PC-3 (cell line): ENCODE measurements around the gene SERPINA6. TPM values are rescaled to one million over a fixed set of nuclear protein-coding genes. Genes with fewer than 3 reads are reported as not detected.

ENCODE experiments used
- ATAC-seq: fragments of 200-7000 bp; cut with Tn5 transposase; 2 replicates; pipeline ENCODE4 v1.9.1; 2020; ENCODE audit warnings: mild to moderate bottlenecking, moderate library complexity
- BruUV-seq: library from RNA; stranded (reverse); fragments of 400-500 nt; replicated peaks from 2 replicates; lab custom pipeline; 2021; lab: Mats Ljungman, UMichigan
- CTCF ChIA-PET: fragments of 300-600 bp; sonication (Branson Sonifier 250); formaldehyde crosslinking; loops from one replicate; lab custom pipeline; 2022; ENCODE audit warnings: antibody characterized with exemption; lab: Charles Lee
- POLR2A ChIA-PET: fragments of 300-600 bp; sonication (Branson Sonifier 250); formaldehyde crosslinking; loops from one replicate; lab custom pipeline; 2022; ENCODE audit warnings: antibody characterized with exemption; ENCODE audit not compliant: unreplicated experiment; lab: Charles Lee
- DNase-seq: peaks from one replicate; pipeline ENCODE4 v3.0.0-alpha.2; 2015
- H2AFZ ChIP-seq: fragments of 300-600 bp; sonication (generic); 2 replicates; pipeline ENCODE4 v1.6.0; 2016; ENCODE audit warnings: antibody characterized with exemption, low read length
- H3F3A ChIP-seq: fragments of 300-600 bp; sonication (generic); one replicate; pipeline ENCODE4 v1.6.0; 2017; ENCODE audit warnings: antibody characterized with exemption, low read length, control low read depth, mild to moderate bottlenecking; ENCODE audit not compliant: unreplicated experiment
- H3K27ac ChIP-seq: fragments of 300-600 bp; sonication (generic); 2 replicates; pipeline ENCODE4 v1.5.1; 2016; ENCODE audit warnings: mild to moderate bottlenecking, low read length
- H3K27me3 ChIP-seq: fragments of 300-600 bp; sonication (generic); 2 replicates; pipeline ENCODE4 v1.6.1; 2016; ENCODE audit warnings: low read length, mixed read lengths
- H3K36me3 ChIP-seq: fragments of 300-600 bp; sonication (generic); 2 replicates; pipeline ENCODE4 v1.6.1; 2016; ENCODE audit warnings: low read depth, mixed run types, low read length, mixed read lengths
- H3K4me1 ChIP-seq: fragments of 300-600 bp; sonication (generic); 2 replicates; pipeline ENCODE4 v1.5.1; 2016; ENCODE audit warnings: low read length; ENCODE audit not compliant: insufficient read depth
- H3K4me2 ChIP-seq: fragments of 300-600 bp; sonication (generic); 2 replicates; pipeline ENCODE4 v1.6.0; 2016; ENCODE audit warnings: low read length
- H3K4me3 ChIP-seq: fragments of 300-600 bp; sonication (generic); 2 replicates; pipeline ENCODE4 v1.5.1; 2016; ENCODE audit warnings: mild to moderate bottlenecking, low read length, mixed read lengths
- H3K79me2 ChIP-seq: fragments of 300-600 bp; sonication (generic); 2 replicates; pipeline ENCODE4 v1.6.1; 2017; ENCODE audit warnings: low read length, mixed read lengths
- H3K9ac ChIP-seq: fragments of 300-600 bp; sonication (generic); 2 replicates; pipeline ENCODE4 v1.6.0; 2016; ENCODE audit warnings: mild to moderate bottlenecking, low read length
- H3K9me2 ChIP-seq: fragments of 300-600 bp; sonication (generic); replicated peaks from 2 replicates; pipeline ENCODE4 v1.6.1; 2016; ENCODE audit warnings: mixed run types, low read length, mixed read lengths
- H3K9me3 ChIP-seq: fragments of 300-600 bp; sonication (generic); 2 replicates; pipeline ENCODE4 v1.6.1; 2016; ENCODE audit warnings: low read length, mixed read lengths
- H4K20me1 ChIP-seq: fragments of 300-600 bp; sonication (generic); 2 replicates; pipeline ENCODE4 v1.6.1; 2016; ENCODE audit warnings: low read length, mixed read lengths
- EZH2 ChIP-seq: fragments of 300-600 bp; sonication (generic); IDR thresholded peaks from one replicate; pipeline ENCODE4 v1.6.1; 2017; ENCODE audit warnings: antibody characterized with exemption, mild to moderate bottlenecking, low read length; ENCODE audit not compliant: unreplicated experiment
- EZH2phosphoT487 ChIP-seq: fragments of 300-600 bp; sonication (generic); IDR thresholded peaks from 2 replicates; pipeline ENCODE4 v1.6.1; 2018; ENCODE audit warnings: mild to moderate bottlenecking, antibody characterized with exemption, low read length, borderline replicate concordance
- intact Hi-C: fragments of 100-400 bp; cut with micrococcal nuclease; formaldehyde crosslinking; loops from 2 replicates; pipeline ENCODE4 v1.9.0; 2023
- total RNA-seq: library from RNA; depleted of rRNA; stranded (reverse); fragments of >200 nt; gene quantifications from 2 replicates; pipeline ENCODE4 v1.2.3, GENCODE V29; 2014
- TF ChIP-seq, protein P1 (sequence below): fragments of 300-600 bp; sonication (generic); conservative IDR thresholded peaks from 2 replicates; pipeline ENCODE4 v1.5.1; 2017; ENCODE audit warnings: antibody characterized with exemption, low read depth, mild to moderate bottlenecking, low read length

SERPINA6 gene
- total RNA-seq, 1 experiment from 2014 or later, result not detected

- DNase-seq, result no peak
- no peaks in the 10 kb centered on the region for H3K4me1 ChIP-seq
- intact Hi-C loops, result no loop called here
- H3K27ac ChIP-seq, result no peak overlapping the region
- no peak overlapping the region for H3K4me3 ChIP-seq
- no peaks in the 10 kb centered on the region for H3K9me3 ChIP-seq
- H2AFZ ChIP-seq, result no peak overlapping the region
- no peaks in the 10 kb centered on the region for H4K20me1 ChIP-seq
- no peak overlapping the region for H3K4me2 ChIP-seq
- no peaks in the 10 kb centered on the region for H3F3A ChIP-seq
- ChIA-PET POLR2A (no interaction called here), CTCF (no interaction called here)
- no peaks in the 10 kb centered on the region for H3K79me2 ChIP-seq
- no peak for ATAC-seq
- no peaks in the 10 kb centered on the region for H3K9me2 ChIP-seq
- no TSS peak for BruUV-seq
- no peaks in the 10 kb centered on the region for H3K27me3 ChIP-seq
- TF ChIP-seq EZH2, result no peak
- no peak for TF ChIP-seq EZH2phosphoT487
- TF ChIP-seq, protein P1, sequence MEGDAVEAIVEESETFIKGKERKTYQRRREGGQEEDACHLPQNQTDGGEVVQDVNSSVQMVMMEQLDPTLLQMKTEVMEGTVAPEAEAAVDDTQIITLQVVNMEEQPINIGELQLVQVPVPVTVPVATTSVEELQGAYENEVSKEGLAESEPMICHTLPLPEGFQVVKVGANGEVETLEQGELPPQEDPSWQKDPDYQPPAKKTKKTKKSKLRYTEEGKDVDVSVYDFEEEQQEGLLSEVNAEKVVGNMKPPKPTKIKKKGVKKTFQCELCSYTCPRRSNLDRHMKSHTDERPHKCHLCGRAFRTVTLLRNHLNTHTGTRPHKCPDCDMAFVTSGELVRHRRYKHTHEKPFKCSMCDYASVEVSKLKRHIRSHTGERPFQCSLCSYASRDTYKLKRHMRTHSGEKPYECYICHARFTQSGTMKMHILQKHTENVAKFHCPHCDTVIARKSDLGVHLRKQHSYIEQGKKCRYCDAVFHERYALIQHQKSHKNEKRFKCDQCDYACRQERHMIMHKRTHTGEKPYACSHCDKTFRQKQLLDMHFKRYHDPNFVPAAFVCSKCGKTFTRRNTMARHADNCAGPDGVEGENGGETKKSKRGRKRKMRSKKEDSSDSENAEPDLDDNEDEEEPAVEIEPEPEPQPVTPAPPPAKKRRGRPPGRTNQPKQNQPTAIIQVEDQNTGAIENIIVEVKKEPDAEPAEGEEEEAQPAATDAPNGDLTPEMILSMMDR, result no peak
- no peaks in the 10 kb centered on the region for H3K36me3 ChIP-seq
- no peak overlapping the region for H3K9ac ChIP-seq
These were observed 9.0 kb upstream of the SERPINA6 start for GRCh38 chr14:94332063-94332583.

- H3K4me3 ChIP-seq, result no peak overlapping the region
- no peaks in the 10 kb centered on the region for H3K9me3 ChIP-seq
- H4K20me1 ChIP-seq, result no peaks in the 10 kb centered on the region
- BruUV-seq, result no TSS peak
- ChIA-PET POLR2A (no interaction called here), CTCF (no interaction called here)
- no peak overlapping the region for H2AFZ ChIP-seq
- ATAC-seq (no peak), DNase-seq (no peak)
- intact Hi-C loops, result no loop called here
- no peaks in the 10 kb centered on the region for H3F3A ChIP-seq
- no peaks in the 10 kb centered on the region for H3K9me2 ChIP-seq
- no peaks in the 10 kb centered on the region for H3K27me3 ChIP-seq
- no peak overlapping the region for H3K27ac ChIP-seq
- no peak overlapping the region for H3K9ac ChIP-seq
- no peaks in the 10 kb centered on the region for H3K4me1 ChIP-seq
- no peak overlapping the region for H3K4me2 ChIP-seq
- no peaks in the 10 kb centered on the region for H3K79me2 ChIP-seq
- no peaks in the 10 kb centered on the region for H3K36me3 ChIP-seq
- TF ChIP-seq EZH2, result no peak
- no peak for TF ChIP-seq EZH2phosphoT487
- TF ChIP-seq, protein P1, result no peak
These were observed 8.3 kb upstream of the SERPINA6 start for GRCh38 chr14:94331462-94331861.

DNA sequence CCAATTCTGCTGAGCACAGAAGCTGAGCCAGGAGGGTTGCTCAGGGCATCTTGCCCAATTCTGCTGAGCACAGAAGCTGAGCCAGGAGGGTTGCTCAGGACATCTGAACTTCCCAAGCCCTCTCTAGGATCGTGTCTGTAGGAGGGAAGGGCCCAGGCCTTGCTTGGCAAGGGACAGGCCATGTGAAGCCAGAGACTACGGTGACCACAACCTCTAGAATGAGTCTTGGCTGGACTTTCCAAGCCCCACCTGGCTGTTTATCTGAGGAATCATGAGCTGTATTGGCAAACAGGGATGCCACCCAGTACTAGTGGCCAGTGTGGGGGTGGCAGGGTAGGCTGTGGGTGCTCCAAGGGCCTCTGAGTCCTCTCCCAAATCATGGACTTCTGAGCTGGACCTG, 7.7 kb upstream of the SERPINA6 start:
- Histone ChIP-seq H3K27ac (no peak overlapping the region), H4K20me1 (no peaks in the 10 kb centered on the region), H3K4me3 (no peak overlapping the region), H2AFZ (no peak overlapping the region), H3K79me2 (no peaks in the 10 kb centered on the region), H3K9me2 (no peaks in the 10 kb centered on the region), H3K27me3 (no peaks in the 10 kb centered on the region), H3F3A (no peaks in the 10 kb centered on the region), H3K4me2 (no peak overlapping the region), H3K9ac (no peak overlapping the region), H3K9me3 (no peaks in the 10 kb centered on the region), H3K4me1 (no peaks in the 10 kb centered on the region), H3K36me3 (no peaks in the 10 kb centered on the region)
- ATAC-seq (no peak), DNase-seq (no peak)
- TF ChIP-seq, protein P1, result no peak
- no peak for TF ChIP-seq EZH2
- no peak for TF ChIP-seq EZH2phosphoT487
- no TSS peak for BruUV-seq
- CTCF ChIA-PET, result no interaction called here
- intact Hi-C loops, result no loop called here
- POLR2A ChIA-PET, result no interaction called here
